ENCODE results near the gene N4BP2L1.
A peak's percentile ranks its signal among the peaks of the same experiment; 100 is the strongest.

- no peak for TF ChIP-seq CTCF (IDR thresholded peaks at IDR 0.05)
- TF ChIP-seq POLR2AphosphoS5 (IDR thresholded peaks at IDR 0.05; ENCODE audit: insufficient read depth in 1 of 2, low read depth in 1 of 2) = peak in 1 of 2 donors; percentile 43
Measured at GRCh38 chr13:32432856-32433255, 4.9 kb upstream of the N4BP2L1 start.
